Measurements from ENCODE around the gene CD164. TPM values are rescaled to one million over a fixed set of nuclear protein-coding genes. Genes with fewer than 3 reads are reported as not detected.

The CD164 gene
- total and polyA plus RNA-seq, 2 experiments from 2014 or later: 105 to 181 TPM

DNA sequence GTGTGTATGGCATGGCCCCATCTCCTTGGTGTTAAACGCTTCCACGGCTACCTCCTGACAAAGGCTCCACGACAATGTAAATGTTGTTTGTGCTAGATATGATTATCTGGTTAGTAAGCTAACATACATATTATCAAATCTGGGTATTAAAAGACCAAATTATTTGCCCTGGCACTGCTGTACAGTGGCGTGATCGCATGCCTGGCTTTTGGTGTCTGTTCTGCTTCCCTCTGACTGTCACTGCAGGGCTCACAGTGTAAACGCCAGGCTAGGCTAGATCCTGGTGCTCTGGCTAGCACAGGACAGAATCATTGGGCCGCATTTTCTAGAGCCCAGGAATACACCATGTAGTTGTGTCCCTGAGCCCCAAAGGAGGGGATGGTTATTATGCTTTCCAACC is 38.7 kb downstream of the CD164 start:
- H3K4me1 ChIP-seq (ENCODE audit: low read depth): peaks cover 12% of the 10 kb centered on the region
- no peaks in the 10 kb centered on the region for H3K27me3 ChIP-seq
- H3K36me3 ChIP-seq: no peaks in the 10 kb centered on the region
- no peak for DNase-seq (ENCODE audit: low read depth in 1 of 2, low spot score in 1 of 2)
- no peak overlapping the region for H3K4me3 ChIP-seq
- TF ChIP-seq, protein P1, sequence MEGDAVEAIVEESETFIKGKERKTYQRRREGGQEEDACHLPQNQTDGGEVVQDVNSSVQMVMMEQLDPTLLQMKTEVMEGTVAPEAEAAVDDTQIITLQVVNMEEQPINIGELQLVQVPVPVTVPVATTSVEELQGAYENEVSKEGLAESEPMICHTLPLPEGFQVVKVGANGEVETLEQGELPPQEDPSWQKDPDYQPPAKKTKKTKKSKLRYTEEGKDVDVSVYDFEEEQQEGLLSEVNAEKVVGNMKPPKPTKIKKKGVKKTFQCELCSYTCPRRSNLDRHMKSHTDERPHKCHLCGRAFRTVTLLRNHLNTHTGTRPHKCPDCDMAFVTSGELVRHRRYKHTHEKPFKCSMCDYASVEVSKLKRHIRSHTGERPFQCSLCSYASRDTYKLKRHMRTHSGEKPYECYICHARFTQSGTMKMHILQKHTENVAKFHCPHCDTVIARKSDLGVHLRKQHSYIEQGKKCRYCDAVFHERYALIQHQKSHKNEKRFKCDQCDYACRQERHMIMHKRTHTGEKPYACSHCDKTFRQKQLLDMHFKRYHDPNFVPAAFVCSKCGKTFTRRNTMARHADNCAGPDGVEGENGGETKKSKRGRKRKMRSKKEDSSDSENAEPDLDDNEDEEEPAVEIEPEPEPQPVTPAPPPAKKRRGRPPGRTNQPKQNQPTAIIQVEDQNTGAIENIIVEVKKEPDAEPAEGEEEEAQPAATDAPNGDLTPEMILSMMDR (IDR thresholded peaks at IDR 0.05; ENCODE audit: low read depth, low read length): no peak
- no peak overlapping the region for H3K27ac ChIP-seq
- H3K9me3 ChIP-seq (ENCODE audit: low read depth): no peaks in the 10 kb centered on the region

DNA sequence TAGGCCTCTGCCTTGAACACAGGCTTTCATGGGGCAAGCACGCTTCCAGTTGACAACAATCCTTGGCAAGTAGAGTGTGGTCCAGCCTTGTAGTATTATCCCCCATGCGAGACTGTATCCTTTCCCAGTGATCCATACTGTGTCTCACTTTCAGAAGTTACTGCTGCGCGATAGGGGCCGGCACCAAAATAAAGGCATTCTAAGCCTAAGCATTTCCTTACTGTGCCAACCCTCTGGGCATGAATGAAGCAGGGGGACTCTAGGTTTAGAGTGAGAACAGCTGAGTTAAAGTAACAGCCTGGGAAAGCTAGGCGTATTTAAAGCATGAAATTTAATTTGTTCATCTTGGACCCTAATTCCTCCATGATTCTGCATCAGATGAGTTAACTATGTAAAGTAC is 39.4 kb downstream of the CD164 start:
- Histone ChIP-seq H3K36me3 (no peaks in the 10 kb centered on the region), H3K4me3 (no peak overlapping the region), H3K27me3 (no peaks in the 10 kb centered on the region), H3K27ac (no peak overlapping the region), H3K4me1 (ENCODE audit: low read depth) (peaks cover 12% of the 10 kb centered on the region), H3K9me3 (ENCODE audit: low read depth) (no peaks in the 10 kb centered on the region)
- TF ChIP-seq, protein P1 (IDR thresholded peaks at IDR 0.05; ENCODE audit: low read depth, low read length): no peak
- DNase-seq (ENCODE audit: low read depth in 1 of 2, low spot score in 1 of 2): no peak

DNA sequence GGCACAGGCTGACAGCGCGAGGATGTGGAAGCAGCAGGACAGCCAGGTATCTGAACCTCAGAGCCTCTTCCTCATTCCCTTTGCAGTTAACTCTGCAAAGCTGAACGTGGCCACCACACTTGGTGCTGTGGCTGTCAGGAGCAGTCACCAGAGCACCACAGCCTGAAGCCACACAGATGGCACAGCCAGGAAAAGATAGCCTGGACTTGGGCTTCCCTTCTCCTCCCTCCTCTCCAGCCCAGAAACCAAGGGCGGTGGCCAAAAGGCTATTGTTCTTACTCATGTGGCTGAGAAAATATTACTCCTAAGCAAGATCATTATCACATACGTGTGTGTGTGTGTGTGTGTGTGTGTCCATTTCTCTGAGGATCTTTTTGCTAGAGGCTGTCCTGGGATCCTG is 39.8 kb downstream of the CD164 start:
- Histone ChIP-seq H3K27ac (no peak overlapping the region), H3K4me1 (ENCODE audit: low read depth) (peaks cover 12% of the 10 kb centered on the region), H3K36me3 (no peaks in the 10 kb centered on the region), H3K27me3 (no peaks in the 10 kb centered on the region), H3K9me3 (ENCODE audit: low read depth) (no peaks in the 10 kb centered on the region), H3K4me3 (no peak overlapping the region)
- DNase-seq (ENCODE audit: low read depth in 1 of 2, low spot score in 1 of 2): no peak
- TF ChIP-seq, protein P1 (IDR thresholded peaks at IDR 0.05; ENCODE audit: low read depth, low read length): no peak

DNA sequence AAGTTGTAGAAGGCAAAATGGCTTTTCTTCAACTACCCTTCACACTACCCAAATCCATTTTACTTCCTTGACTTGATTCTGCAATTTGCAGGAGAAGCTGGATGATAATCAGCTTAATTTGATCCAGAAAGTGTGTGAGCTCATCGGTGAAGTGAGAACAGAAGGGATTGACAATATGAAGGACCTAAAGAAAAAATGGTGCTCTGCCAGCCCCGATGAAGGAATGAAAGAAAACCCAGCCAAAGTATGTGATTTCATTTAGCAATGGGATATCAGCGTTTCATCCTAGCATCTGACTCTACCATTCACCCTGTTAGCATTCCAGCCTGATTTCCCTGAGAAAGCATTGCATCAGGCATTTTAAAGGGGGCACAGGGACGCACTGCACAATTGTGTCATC is 41.5 kb downstream of the CD164 start:
- H3K9me3 ChIP-seq (ENCODE audit: low read depth): no peaks in the 10 kb centered on the region
- H3K4me1 ChIP-seq (ENCODE audit: low read depth): peaks cover 12% of the 10 kb centered on the region
- H3K4me3 ChIP-seq: no peak overlapping the region
- TF ChIP-seq, protein P1 (IDR thresholded peaks at IDR 0.05; ENCODE audit: low read depth, low read length): no peak
- H3K36me3 ChIP-seq: no peaks in the 10 kb centered on the region
- no peak overlapping the region for H3K27ac ChIP-seq
- DNase-seq (ENCODE audit: low read depth in 1 of 2, low spot score in 1 of 2): no peak
- no peaks in the 10 kb centered on the region for H3K27me3 ChIP-seq

DNA sequence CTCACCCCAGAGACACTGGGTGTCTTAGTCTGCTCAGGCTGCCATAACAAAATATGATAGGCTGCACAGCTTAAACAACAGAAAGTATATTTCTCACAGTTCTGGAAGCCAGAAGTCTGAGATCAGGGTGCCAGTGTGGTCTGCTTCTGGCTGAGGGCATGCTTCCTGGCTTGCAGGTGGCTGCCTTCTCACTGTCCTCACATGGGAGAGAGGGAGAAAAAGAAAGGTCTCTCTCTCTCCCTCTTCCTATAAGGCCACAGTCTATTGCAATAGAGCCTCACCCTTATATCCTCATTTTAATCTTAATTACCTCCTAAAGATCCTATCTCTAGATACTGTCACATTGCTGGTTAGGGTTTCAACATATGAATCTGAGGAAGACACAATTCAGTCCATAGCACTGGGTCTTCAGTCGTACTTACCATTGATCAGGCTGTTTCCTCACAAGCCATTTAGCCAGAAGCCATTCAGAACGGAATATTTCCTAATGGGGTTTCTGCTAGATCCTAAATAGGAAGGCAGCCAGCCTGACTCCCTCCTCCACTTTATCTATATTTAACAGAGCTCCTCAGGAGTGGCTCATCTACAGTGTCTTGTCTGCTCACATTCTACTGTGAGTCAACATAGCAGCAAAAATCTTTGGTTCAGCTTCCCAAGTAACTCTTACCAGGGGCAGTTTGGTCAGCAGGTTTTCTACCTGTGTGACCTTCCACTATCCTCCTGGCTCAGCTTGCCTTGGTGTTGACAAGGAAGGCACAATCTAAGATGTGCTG is 42.2 kb downstream of the CD164 start:
- DNase-seq (ENCODE audit: low read depth in 1 of 2, low spot score in 1 of 2): no peak
- H3K27ac ChIP-seq: no peak overlapping the region
- no peak overlapping the region for H3K4me3 ChIP-seq
- H3K27me3 ChIP-seq: no peaks in the 10 kb centered on the region
- TF ChIP-seq, protein P1 (IDR thresholded peaks at IDR 0.05; ENCODE audit: low read depth, low read length): no peak
- H3K36me3 ChIP-seq: no peaks in the 10 kb centered on the region
- H3K4me1 ChIP-seq (ENCODE audit: low read depth): peaks cover 6% of the 10 kb centered on the region
- H3K9me3 ChIP-seq (ENCODE audit: low read depth): no peaks in the 10 kb centered on the region
